ENCODE results near the gene C16orf95.

- no peak for TF ChIP-seq POLR2A (IDR thresholded peaks at IDR 0.05)
- TF ChIP-seq, protein P1, sequence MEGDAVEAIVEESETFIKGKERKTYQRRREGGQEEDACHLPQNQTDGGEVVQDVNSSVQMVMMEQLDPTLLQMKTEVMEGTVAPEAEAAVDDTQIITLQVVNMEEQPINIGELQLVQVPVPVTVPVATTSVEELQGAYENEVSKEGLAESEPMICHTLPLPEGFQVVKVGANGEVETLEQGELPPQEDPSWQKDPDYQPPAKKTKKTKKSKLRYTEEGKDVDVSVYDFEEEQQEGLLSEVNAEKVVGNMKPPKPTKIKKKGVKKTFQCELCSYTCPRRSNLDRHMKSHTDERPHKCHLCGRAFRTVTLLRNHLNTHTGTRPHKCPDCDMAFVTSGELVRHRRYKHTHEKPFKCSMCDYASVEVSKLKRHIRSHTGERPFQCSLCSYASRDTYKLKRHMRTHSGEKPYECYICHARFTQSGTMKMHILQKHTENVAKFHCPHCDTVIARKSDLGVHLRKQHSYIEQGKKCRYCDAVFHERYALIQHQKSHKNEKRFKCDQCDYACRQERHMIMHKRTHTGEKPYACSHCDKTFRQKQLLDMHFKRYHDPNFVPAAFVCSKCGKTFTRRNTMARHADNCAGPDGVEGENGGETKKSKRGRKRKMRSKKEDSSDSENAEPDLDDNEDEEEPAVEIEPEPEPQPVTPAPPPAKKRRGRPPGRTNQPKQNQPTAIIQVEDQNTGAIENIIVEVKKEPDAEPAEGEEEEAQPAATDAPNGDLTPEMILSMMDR (IDR thresholded peaks at IDR 0.05), result no peak
Measured at GRCh38 chr16:87344931-87345631, 27.9 kb upstream of the C16orf95 start.

Measured in sigmoid colon (tissue), 3 donors.